ENCODE results near the gene PRKG1. TPM values are rescaled to one million over a fixed set of nuclear protein-coding genes. Genes with fewer than 3 reads are reported as not detected.
A peak's percentile ranks its signal among the peaks of the same experiment; 100 is the strongest.

The PRKG1 gene
- total RNA-seq, 2 donors from 2014 or later: 1.3 to 2.7 TPM

DNA sequence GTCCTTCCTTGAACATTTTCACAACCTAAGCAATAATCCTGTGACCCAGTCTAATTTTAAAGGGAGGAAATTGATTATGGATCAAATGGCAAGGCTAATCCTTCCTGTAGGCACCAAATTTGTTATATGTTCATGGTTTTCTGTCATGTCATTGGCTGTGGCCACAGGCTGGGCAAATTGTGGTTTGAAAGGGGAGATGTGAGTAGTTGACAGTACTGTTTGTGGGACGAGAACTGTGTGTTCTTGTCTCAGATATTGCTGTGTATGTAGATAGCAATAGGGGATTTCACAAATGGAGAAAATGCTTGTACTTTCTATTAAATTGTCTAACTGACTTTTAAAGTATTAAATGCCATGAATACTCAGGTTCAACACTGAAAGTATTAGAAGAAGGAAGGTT, 8.1 kb upstream of the PRKG1 start:
- Histone ChIP-seq H3K27me3 (ENCODE audit: control insufficient read depth, insufficient read depth, low read length, poor library complexity, severe bottlenecking) (peaks cover under 1% of the 10 kb centered on the region), H3K9ac (ENCODE audit: extremely low read depth, low read length, poor library complexity, severe bottlenecking) (no peak overlapping the region), H3K4me1 (ENCODE audit: control insufficient read depth, insufficient read depth, low read length) (no peaks in the 10 kb centered on the region), H3K9me3 (ENCODE audit: control insufficient read depth, low read length) (no peaks in the 10 kb centered on the region), H3K27ac (ENCODE audit: low read depth, low read length) (no peak overlapping the region), H3K4me3 (ENCODE audit: low read length) (no peak overlapping the region), H3K36me3 (ENCODE audit: control insufficient read depth, insufficient read depth, low read length) (no peaks in the 10 kb centered on the region)
- no peaks in the 10 kb centered on the region for H3K27me3 Mint-ChIP-seq (ENCODE audit: insufficient read depth)
- 86 to 88% methylated on average over 1 of the region's 1 CpG for WGBS, 2 experiments (ENCODE audit: insufficient coverage in 1 of 2, insufficient read length in 1 of 2)
- no peaks in the 10 kb centered on the region for H3K9me3 Mint-ChIP-seq
- H3K4me3 Mint-ChIP-seq: no peak overlapping the region
- no peak for DNase-seq
- TF ChIP-seq, protein P1, sequence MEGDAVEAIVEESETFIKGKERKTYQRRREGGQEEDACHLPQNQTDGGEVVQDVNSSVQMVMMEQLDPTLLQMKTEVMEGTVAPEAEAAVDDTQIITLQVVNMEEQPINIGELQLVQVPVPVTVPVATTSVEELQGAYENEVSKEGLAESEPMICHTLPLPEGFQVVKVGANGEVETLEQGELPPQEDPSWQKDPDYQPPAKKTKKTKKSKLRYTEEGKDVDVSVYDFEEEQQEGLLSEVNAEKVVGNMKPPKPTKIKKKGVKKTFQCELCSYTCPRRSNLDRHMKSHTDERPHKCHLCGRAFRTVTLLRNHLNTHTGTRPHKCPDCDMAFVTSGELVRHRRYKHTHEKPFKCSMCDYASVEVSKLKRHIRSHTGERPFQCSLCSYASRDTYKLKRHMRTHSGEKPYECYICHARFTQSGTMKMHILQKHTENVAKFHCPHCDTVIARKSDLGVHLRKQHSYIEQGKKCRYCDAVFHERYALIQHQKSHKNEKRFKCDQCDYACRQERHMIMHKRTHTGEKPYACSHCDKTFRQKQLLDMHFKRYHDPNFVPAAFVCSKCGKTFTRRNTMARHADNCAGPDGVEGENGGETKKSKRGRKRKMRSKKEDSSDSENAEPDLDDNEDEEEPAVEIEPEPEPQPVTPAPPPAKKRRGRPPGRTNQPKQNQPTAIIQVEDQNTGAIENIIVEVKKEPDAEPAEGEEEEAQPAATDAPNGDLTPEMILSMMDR (conservative IDR thresholded peaks at IDR 0.05): no peak
- no peaks in the 10 kb centered on the region for H3K36me3 Mint-ChIP-seq (ENCODE audit: low read depth)
- no peaks in the 10 kb centered on the region for H3K4me1 Mint-ChIP-seq
- H3K27ac Mint-ChIP-seq: no peak overlapping the region

DNA sequence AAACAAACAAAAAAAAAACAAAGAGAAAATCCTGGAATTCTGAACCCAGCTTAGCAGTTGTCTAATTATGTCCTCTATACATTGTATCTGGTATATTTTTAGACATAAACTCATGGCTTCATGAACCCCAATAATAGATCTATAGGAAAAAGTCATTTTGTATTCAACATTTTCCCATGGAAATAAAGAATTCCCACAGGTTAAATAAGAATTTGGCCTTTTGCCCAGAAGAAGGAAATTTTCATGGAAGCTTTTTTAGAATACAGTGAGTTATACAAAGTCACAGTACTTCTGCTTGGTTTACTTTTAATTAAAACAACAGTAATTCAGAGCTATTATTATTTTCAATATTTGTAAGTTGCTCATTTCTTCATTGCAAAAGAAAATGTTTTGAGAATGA, 2.1 kb upstream of the PRKG1 start:
- Mint-ChIP-seq H3K4me3 (no peak overlapping the region), H3K36me3 (ENCODE audit: low read depth) (no peaks in the 10 kb centered on the region), H3K27me3 (ENCODE audit: insufficient read depth) (peaks cover 48% of the 10 kb centered on the region), H3K9me3 (no peaks in the 10 kb centered on the region), H3K4me1 (peaks cover 10% of the 10 kb centered on the region), H3K27ac (no peak overlapping the region)
- Histone ChIP-seq H3K27me3 (ENCODE audit: control insufficient read depth, insufficient read depth, low read length, poor library complexity, severe bottlenecking) (peaks cover 52% of the 10 kb centered on the region), H3K9me3 (ENCODE audit: control insufficient read depth, low read length) (no peaks in the 10 kb centered on the region), H3K4me1 (ENCODE audit: control insufficient read depth, insufficient read depth, low read length) (no peaks in the 10 kb centered on the region), H3K36me3 (ENCODE audit: control insufficient read depth, insufficient read depth, low read length) (no peaks in the 10 kb centered on the region), H3K9ac (ENCODE audit: extremely low read depth, low read length, poor library complexity, severe bottlenecking) (no peak overlapping the region), H3K4me3 (ENCODE audit: low read length) (no peak overlapping the region), H3K27ac (ENCODE audit: low read depth, low read length) (no peak overlapping the region)
- no peak for DNase-seq
- TF ChIP-seq, protein P1 (conservative IDR thresholded peaks at IDR 0.05): no peak

DNA sequence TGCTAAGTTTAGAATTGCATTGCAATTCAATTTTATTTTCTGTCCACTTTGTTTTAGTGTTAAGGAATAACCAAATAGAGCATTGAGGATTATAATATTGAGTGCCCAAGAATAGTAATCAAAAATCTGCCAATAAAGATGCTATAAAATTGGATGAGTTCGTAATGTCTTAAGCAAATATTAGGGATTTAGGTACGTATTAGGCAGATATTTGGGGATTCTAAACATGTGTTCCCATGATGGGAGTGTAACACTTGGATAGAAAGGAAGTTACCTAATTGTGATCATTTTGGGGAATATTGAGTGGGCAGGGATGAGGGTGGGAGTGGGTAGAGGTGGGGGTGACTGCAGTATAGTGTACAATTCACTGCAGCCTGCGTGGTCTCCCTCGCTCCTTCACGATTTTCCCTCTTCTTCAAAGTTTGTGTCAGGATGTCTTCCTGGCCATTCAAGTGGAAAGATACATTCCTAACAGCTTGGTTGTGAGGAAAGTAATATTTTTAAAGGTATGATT, 1.3 kb upstream of the PRKG1 start:
- H3K27me3 ChIP-seq (ENCODE audit: control insufficient read depth, insufficient read depth, low read length, poor library complexity, severe bottlenecking): peaks cover 52% of the 10 kb centered on the region
- H3K27me3 Mint-ChIP-seq (ENCODE audit: insufficient read depth): peaks cover 48% of the 10 kb centered on the region
- no peaks in the 10 kb centered on the region for H3K9me3 ChIP-seq (ENCODE audit: control insufficient read depth, low read length)
- no peaks in the 10 kb centered on the region for H3K9me3 Mint-ChIP-seq
- H3K36me3 Mint-ChIP-seq (ENCODE audit: low read depth): no peaks in the 10 kb centered on the region
- TF ChIP-seq, protein P1 (conservative IDR thresholded peaks at IDR 0.05): no peak
- H3K9ac ChIP-seq (ENCODE audit: extremely low read depth, low read length, poor library complexity, severe bottlenecking): no peak overlapping the region
- no peak overlapping the region for H3K27ac ChIP-seq (ENCODE audit: low read depth, low read length)
- 83 to 100% methylated on average over 1 to 5 of the region's 5 CpGs for WGBS, 2 experiments (ENCODE audit: insufficient coverage in 1 of 2, insufficient read length in 1 of 2)
- no peak overlapping the region for H3K27ac Mint-ChIP-seq
- H3K4me1 Mint-ChIP-seq: peaks cover 10% of the 10 kb centered on the region
- DNase-seq: no peak
- H3K4me3 Mint-ChIP-seq: peak overlapping the region; percentile 81
- peak overlapping the region; percentile 88 for H3K4me3 ChIP-seq (ENCODE audit: low read length)
- no peaks in the 10 kb centered on the region for H3K36me3 ChIP-seq (ENCODE audit: control insufficient read depth, insufficient read depth, low read length)
- H3K4me1 ChIP-seq (ENCODE audit: control insufficient read depth, insufficient read depth, low read length): no peaks in the 10 kb centered on the region
